ENCODE results near the gene MMAB.
"Not testable (repeated sequence)": the region's sequence is repeated elsewhere in the genome, so short reads cannot be mapped to it uniquely, and the experiment has no call there.

MMAB gene

DNA sequence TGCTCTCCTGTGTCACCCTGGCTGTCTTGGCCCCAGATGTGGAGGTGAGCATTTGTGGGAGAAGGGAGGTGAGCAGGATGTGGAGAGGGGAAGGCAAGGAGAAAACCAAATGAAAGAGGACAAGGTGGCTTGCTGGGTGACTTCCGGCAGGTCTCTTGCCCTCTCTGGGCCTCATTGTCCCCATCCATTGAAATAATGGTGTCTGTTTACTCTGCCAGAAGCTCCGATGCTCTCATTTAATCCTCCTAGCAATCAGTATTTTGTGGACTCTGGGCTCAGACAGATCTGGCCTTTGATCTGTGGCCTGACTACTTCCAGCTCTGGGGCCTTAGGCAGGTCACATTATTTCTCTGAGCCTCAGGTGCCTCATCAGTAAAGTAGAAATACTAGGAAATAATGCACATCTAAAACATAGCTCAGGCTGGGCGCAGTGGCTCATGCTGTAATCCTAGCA is 30.9 kb upstream of the MMAB start:
- DNase-seq (ENCODE audit: low read depth in 2 of 2, low spot score in 1 of 2), result no peak

DNA sequence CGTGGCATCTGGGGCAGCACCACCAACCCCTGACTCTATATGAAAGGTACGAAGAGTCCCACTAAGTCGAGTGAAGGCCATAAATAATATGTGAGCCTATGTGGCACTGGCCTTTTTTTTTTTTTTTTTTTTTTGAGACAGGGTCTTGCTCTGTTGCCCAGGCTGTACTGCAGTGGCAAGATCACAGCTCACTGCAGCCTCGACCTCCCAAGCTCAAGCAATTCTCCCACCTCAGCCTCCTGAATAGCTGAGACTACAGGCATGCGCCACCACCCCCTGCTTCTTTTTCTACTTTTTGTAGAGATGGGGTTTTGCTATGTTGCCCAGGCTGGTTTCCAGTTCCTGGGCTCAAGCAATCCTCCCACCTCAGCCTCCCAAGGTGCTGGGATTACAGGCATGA is 28.8 kb upstream of the MMAB start:
- DNase-seq (ENCODE audit: low read depth in 2 of 2, low spot score in 1 of 2), result not testable (repeated sequence)

DNA sequence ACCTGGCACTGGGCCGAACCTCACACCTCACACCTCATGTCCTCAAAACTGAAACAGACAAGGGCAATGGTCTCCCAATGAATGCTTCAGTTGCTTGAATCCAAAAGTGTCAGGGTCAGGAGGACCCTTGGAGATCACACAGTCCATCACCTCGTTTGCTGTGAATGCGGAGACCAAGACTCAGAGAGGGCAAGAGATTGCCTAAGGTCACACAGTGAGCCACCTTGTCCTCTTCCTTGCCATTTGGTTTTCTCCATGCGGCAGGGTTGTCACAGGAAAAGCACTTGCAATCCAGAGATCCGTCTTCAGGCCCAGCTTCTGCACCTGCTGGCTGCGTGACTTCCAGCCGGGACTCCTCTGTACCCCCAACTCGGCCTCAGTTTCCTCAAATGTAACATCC is 28.3 kb upstream of the MMAB start:
- DNase-seq (ENCODE audit: low read depth in 2 of 2, low spot score in 1 of 2), result no peak

DNA sequence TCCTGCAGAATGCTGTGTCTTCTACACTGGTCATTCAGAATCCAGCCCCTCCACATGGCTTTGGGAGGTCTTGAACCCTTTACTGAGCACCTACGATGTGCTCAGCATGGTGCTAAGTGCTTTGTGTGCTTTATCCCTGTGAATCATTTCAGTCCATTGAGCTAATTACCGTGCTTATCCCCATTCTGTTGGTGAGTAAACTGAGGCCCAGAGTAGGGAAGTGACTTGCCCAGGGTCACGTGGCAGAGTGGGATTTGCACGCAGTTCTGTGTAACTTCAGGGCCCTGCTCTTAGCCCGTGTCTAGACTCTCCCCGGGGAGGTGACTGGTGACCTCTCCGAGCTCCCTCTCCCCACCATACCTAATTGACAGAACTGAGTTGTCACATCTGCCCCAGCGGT is 27.7 kb upstream of the MMAB start:
- no peak for DNase-seq (ENCODE audit: low read depth in 2 of 2, low spot score in 1 of 2)

DNA sequence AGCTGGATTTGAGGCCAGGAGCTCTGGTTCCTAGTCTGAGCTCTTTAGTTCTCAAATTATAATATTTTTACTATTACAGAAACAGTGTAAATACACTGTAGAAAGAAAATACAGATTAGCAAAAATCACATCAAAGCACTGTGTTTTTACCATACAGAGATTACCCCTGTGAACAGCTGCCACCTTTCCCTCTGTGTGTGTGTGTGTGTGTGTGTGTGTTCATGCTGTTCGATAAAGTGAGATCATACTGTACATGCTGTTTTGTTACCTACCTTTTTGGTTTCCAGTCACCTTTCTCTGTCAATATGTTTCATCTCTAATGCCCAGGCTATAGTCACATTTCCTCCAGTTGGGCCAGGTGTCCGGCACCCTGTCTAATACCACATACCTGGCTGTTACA is 27.2 kb upstream of the MMAB start:
- no peak for DNase-seq (ENCODE audit: low read depth in 2 of 2, low spot score in 1 of 2)

DNA sequence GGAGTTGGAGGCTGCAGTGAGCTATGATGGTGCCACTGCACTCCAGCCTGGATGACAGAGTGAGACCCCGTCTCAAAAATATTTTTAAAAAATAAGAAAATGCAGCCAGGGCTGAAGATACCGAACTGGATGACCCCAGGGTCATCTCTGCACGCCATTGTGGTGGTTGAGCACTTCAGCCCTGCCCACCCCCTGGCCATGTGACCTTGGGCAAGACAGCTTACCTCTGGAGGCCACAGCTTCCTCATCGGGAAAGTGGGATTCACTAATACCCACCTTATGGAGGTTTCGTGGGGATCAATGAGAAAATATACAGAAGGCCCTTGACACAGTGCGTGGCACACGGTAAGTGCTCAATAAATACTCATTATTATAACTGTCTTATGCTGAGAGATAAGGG is 25.8 kb upstream of the MMAB start:
- DNase-seq (ENCODE audit: low read depth in 2 of 2, low spot score in 1 of 2), result no peak

DNA sequence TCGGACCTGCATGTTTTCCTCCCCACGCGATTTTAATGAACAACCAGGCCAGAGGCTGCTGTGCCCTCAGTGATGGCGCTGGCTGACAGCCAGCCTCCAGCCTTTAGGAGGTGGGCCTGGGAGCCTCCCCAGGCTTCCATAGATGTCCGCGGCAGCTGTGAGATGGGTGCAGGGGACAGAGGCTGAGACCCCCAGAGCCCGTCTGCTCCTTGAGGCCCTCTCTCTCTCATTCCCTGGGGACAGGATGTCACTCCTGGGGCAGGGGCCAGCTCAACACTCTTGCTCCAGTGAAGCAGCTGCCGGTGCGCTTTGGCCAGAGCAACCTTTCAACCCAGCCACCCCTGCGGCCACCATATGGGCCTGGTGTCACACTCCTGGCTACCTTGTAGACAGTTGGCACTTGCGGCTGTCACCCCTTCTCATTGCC is 25.1 kb upstream of the MMAB start:
- no peak for DNase-seq (ENCODE audit: low read depth in 2 of 2, low spot score in 1 of 2)

DNA sequence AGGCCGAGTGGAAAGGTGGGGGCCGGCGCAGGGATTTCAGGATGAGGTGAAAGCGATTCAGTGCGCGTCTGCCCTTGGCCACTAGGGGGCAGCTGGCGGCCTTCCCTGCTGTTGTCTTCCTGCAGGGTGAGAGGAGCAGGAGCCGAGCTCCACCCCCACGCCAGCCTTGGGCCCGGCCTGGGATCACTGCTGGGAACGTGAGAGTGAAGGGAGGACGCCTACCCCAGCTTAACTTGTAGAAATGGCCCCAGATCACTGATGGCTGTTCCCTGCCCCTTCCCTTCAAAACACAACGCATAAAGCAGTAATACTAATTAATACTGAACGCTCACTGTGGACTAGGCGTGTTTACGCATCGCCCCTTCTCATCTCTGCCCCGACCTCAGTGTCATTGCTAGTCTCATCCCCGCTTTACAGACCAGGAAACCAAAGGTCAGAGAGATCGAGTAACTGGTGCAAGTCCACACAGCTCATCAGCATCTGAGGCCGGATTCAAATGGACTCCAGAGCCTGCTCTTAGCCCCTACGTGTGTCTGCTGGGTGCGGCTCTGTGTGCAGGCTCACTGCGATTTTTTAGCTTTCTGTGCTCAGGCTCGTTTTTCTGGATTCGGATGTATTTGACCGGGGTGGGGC is 24.6 kb upstream of the MMAB start:
- peak; percentile 22 to 24 for DNase-seq (ENCODE audit: low read depth in 2 of 2, low spot score in 1 of 2)

DNA sequence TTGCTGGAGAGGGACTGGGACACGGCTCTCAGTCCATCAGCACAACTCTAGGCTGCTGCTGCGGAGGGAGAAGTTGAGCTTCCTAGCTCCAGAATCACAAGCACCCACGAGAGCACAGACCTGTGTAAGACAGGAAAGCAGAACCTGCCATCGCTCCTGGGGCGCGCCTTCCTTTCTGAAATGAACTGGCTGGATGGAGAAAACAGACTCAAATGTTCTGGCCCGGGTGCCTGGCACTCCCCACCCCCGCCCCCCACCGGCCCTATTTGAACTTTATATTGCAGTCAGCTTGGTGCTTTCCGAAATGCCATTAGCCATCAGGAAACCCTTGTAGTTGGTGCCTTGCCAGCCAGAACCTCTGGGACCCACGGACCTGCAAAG is 24.1 kb upstream of the MMAB start:
- DNase-seq (ENCODE audit: low read depth in 2 of 2, low spot score in 1 of 2), result no peak

DNA sequence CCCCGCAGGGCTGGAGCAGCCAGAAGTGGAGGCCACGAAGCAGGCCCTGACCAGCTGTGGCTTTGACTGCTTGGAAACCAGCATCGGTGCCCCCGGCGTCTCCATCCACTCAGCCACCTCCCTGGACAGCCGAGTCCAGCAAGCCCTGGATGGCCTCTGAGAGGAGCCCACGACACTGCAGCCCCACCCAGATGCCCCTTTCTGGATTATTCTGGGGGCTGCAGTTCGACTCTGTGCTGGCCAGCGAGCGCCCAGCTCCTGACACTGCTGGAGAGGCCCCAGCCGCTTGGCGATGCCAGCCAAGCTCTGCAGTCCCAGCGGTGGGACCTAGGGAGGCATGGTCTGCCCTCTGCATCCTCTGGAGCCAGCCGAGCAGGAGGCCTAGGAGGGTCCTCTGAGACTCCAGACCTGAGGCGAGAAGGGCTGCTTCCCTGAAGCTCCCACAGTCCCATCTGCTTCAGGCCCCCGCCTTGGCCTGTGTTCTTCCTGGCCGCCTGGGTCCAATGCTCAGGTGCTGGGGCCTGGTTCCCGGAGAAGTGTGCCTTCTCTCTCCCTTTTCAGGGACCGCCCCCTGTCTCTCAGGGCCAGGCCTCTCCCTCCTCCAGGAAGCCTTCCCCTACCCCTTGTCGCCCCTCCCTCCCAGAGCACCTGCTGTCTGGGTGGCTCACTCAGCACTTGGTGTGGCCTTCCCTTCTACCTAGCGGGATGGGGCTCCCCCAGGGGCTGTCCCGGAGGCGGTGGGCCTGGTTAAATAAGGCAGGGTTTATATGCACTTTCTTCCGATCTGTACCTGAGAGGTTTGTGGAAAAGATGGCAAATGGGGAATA is 23.3 kb upstream of the MMAB start:
- no peak for DNase-seq (ENCODE audit: low read depth in 2 of 2, low spot score in 1 of 2)

DNA sequence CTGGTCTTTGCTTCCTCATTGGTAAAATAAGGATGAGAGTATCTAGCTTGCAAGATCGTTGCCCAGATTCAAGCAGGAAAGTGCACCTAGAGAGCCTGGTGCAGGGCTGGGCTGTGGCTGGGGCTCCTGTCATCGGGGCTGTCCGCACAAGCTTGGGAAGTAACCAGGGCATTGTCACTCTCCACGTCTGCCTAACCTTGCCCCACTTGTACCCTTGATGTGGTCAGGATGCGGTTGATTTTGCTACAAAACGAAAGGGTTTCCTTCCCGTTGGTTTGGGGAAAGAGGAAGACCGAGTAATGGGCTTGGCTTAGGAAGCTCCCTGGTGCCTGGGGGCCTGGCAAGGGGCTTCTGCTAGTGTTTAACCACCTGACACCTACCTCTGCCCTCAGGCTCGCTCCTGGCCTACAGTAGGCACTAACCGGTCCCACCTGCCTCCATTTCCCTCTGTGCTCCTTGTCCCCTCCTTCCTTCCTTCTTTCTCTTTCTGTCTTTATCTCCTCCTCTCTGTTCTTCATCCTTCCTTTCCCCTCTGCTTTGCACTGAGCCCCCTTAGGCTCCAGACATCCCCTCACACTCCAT is 22.1 kb upstream of the MMAB start:
- DNase-seq (ENCODE audit: low read depth in 2 of 2, low spot score in 1 of 2), result no peak

DNA sequence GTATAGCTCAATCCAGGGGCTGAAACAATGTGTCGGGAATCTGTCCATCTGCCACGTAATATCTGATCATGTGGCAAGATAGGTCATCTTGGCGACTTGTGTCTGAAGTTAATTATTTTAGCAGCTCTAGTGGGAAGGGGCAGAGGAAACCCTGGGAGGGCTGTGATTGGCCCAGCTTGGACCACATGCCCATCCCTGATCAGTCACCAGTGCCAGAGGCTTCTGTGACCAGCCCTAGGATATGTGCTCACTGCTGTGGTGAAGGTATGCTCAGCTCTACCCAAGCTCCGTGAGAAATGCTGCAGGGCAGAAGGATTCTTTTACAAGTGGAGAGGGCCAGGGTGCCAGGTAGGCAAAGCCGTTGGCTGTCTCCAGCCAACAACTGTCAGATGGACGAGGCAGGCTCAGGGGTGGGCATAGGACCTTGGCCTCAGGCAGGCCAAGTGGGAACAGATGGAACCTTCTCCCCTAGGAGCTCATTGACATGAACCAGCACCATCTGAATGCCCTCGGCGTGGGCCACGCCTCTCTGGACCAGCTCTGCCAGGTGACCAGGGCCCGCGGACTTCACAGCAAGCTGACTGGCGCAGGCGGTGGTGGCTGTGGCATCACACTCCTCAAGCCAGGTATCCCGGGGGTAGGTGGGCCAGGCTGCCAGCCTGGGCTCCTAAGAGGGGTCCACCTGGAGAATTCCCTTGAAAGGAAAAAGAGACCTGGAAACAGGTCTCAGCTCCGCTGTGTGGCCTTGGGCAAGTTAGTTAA is 21.4 kb upstream of the MMAB start:
- no peak for DNase-seq (ENCODE audit: low read depth in 2 of 2, low spot score in 1 of 2)

DNA sequence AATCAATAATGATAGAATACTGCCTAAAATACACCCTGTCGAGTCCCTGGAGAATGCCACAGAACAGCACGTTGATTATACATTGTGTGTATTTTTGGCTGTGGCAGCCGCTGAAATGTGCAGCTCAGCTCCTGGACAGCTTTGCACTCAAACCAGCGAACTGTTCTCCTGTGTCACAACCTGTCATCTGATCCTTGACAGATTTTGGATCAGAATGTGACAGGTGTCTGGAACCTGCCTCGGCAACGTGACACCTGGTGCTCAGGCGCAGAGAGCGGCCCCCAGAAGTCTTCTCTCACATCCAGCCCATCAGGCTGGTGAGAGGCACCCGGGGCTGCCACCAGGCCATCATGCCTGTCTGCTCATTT is 19.6 kb upstream of the MMAB start:
- no peak for DNase-seq (ENCODE audit: low read depth in 2 of 2, low spot score in 1 of 2)

DNA sequence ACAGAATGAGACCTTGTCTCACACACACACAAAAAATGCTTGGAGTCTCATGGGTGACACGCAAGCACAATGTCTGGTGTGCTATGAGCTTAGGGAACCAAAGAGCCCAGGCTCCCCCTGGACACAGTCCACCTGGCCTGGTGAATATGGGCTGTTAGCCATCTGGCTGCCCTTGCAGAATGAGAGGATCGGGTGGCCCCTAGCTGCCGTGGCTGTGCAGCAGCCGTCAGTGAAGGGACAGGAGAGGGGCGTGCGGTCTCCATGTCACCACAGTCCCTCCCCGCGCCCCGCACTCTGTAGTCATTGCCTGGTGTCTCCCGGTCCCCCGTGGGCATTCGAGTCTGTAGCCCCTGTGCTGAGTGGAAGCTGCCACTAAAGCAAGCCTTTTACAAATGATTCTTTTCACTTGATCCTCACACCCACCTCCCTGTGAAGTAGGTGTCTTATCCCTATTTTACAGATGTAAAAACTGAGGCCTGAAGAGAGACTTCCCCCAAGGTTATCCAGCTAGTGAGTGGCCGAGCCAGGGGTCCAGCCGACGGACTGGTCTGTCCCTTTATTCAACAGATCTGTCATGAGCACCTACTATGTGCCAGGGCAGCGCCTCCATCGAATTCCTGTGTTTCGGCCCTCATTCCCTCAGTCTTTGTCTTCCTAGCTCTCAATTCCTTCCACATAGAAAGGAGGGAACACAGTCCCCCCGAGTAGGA is 19.0 kb upstream of the MMAB start:
- DNase-seq (ENCODE audit: low read depth in 2 of 2, low spot score in 1 of 2), result no peak

DNA sequence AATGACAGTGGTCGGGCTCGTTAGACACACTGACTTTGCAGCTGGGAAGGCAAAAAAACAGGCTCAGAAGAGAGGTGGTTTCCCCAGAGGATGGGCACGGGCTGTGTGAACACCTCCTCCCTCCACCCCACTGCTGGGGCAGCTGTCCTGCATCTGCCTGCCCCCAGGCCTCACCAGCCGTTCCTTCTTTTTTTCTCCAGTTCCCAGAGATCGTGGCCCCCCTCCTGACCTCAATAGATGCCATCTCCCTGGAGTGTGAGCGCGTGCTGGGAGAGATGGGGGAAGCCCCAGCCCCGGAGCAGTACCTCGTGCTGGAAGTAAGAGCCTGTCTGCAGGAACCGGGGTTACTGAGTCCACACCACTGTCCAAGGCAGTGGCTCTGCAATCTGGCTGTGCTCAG is 17.7 kb upstream of the MMAB start:
- no peak for DNase-seq (ENCODE audit: low read depth in 2 of 2, low spot score in 1 of 2)

DNA sequence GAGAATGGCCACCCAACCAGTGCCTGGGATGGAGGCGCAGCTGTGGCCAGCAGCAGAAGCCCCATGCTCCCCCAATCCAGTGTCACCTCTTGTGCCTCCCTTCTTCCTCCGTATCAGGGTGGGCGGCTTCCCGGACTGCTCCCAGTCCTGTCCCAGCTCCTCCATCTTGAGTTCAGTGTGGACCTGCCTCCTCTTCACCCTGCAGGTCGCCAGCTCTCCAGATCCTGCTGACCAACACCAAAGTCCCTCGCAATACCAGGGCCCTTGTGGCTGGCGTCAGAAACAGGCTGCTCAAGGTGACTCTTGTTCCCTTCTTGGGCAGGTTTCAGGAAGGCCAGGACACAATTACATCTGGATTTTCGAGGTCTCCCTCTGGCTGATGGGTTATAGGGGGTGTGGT is 17.3 kb upstream of the MMAB start:
- DNase-seq (ENCODE audit: low read depth in 2 of 2, low spot score in 1 of 2), result no peak

DNA sequence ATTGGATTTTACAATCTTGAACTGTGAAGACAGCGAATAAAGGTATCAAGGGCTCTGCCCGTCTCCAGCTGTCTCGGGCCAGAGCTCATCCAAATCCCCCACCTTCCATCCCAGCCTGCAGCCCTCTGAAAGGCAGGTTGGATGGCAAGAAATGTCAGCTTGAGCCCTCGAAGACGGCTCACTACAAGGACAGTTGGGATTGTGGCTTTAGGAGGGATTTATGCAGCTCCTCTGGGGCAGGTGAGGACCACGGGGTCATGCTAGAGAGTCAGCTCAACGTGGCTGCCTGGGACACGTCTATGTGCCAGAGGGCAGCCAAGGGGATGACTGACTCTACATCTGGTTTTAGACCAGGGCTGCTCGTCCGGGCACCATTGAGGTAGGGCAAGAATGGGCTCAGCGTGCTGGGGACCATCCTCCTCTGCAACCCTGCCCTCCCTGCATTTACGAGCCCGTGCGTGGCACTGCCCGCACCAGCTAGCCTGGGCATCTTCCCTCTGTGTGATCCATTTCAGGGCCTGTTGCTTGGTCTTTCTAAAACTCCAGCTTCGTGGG is 16.5 kb upstream of the MMAB start:
- DNase-seq (ENCODE audit: low read depth in 2 of 2, low spot score in 1 of 2), result no peak

DNA sequence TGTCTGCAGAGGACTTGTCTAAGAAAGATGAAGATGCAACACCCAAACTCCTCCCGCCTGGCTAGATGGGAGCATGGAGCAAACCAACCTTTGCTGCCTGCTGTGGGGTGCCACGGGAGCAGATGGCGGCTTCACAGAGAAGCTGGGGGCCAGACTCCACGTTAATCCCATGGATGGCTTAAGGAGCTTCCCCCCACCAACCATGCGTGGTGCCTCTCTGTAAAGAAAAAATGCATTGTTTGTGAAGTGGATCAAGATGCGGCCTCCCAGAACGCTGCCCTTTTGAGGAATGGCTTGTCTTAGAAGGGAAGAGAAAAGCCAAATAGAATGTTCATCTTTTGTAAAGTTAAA is 15.9 kb upstream of the MMAB start:
- DNase-seq (ENCODE audit: low read depth in 2 of 2, low spot score in 1 of 2), result no peak

DNA sequence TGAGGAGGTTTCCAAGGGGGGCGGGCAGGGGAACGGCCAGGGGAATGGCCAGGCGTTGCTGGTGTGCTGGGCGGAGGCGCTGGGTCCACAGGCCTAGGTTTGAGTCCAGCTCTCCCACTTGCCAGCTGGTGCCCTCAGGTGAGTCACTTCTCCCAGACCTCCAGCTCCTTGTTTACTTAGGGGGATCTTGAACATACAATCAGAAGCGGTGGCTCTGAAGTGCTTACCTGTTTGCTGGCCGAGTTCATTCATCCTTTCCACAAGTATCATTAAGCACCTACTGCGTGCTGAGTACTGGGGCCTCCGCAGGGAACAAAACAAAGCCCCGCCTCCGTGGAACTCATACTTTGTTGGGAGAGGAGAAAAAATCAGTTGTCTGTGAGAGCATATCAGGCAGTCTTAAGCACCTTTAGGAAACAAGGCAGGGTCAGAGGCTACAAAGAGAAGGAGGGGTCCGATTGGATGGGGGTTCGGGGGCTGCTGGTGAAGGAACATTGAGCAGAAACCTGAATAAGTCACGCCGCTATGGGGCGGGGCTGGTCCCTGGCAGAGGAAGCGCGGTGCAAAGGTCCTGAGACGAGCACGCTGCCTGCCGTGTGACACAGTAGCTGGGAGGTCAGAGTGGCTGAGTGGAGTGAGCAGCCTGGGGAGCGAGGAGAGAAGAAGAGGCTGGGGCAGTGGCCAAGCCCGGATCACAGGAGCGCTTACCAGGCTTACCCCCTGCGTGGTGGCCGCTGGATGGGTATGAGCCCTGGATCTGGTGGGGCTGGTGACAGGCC is 15.3 kb upstream of the MMAB start:
- no peak for DNase-seq (ENCODE audit: low read depth in 2 of 2, low spot score in 1 of 2)

DNA sequence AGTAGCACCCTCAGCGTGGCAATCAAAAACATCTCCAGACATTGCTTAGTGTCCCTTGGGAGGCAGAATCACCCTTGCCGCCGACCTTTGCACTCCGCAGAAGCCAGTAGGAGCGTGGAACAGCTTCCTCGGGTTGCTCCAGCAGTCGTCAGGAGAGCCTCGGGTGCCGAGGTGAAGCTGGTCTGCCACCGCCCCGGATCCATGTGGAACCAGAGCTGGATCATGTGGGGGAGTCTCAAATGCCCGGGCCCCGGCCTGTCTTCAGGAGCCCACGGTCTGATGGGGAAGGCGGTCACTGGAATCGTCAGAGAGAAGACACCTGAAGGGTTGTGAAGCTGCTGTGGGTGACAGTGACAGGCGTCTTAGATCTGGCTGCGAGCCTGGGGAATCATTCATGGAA is 14.6 kb upstream of the MMAB start:
- no peak for DNase-seq (ENCODE audit: low read depth in 2 of 2, low spot score in 1 of 2)
